ENCODE results near the gene IL13. TPM values are rescaled to one million over a fixed set of nuclear protein-coding genes. Genes with fewer than 3 reads are reported as not detected.

Gene IL13
- total and polyA plus RNA-seq, 7 donors: 0.15 TPM; not detected in 6

DNA sequence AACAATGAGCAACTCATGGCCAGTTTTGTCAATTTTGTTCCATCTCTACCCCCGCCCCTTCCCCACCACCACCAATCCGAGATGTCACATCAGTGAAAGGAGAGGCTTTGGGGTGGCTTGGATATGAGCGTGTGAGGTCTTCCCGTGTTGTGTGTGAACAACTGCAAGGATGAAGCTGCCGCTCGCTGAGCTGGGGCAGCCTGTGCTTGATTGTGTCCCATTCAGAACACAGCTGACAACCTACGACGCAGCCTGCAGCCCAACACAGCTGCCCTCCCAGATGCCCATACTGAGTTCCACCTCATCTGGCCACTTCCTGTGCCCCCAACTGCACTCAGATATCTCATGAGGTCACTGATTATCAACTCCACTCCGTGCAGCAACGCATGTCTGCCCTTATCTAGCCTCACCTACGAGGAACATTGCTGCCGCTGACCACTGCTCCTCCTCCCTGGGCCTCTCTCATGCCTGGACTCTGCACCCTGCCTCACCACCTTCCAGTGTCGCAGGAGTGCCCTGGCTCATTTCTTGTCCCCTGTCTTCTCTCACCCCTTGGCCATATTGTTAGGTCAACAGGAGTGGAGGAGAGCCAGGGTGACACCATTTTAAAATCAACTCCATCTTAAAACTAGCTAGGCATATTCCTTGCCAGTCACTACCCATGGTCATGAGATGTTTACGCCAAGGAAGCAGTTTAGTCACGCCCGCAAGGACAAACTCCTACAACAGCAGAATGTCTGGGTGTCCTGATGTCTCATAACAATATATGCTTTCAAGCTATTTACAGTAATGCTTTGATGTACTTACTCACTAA lies 8.5 kb downstream of the IL13 start:
- Histone ChIP-seq H3K9me3 (no peaks in the 10 kb centered on the region), H3K4me3 (no peak overlapping the region), H3K4me1 (no peaks in the 10 kb centered on the region), H3K27me3 (no peaks in the 10 kb centered on the region), H3K27ac (no peak overlapping the region), H3K36me3 (no peaks in the 10 kb centered on the region)
- no peak for TF ChIP-seq CTCF (IDR thresholded peaks at IDR 0.05)
- no peak for TF ChIP-seq EP300 (IDR thresholded peaks at IDR 0.05)
- no peak for TF ChIP-seq POLR2AphosphoS5 (IDR thresholded peaks at IDR 0.05)
- TF ChIP-seq POLR2A (IDR thresholded peaks at IDR 0.05): no peak
- intact Hi-C loops (cut with DNase I): no loop called here
- no peak for DNase-seq
- WGBS, 2 donors: 90 to 92% methylated on average over 16 of the region's 16 CpGs

GRCh38 chr5:132667309-132667708 lies 9.3 kb downstream of the IL13 start:
- H3K27ac ChIP-seq: no peak overlapping the region
- TF ChIP-seq EP300 (IDR thresholded peaks at IDR 0.05) (no peak), POLR2AphosphoS5 (IDR thresholded peaks at IDR 0.05) (no peak), POLR2A (IDR thresholded peaks at IDR 0.05) (no peak), CTCF (IDR thresholded peaks at IDR 0.05) (no peak)
- 86 to 93% methylated on average over 10 of the region's 10 CpGs for WGBS, 2 donors
- no peaks in the 10 kb centered on the region for H3K9me3 ChIP-seq
- H3K4me1 ChIP-seq: no peaks in the 10 kb centered on the region
- H3K36me3 ChIP-seq: no peaks in the 10 kb centered on the region
- H3K4me3 ChIP-seq: no peak overlapping the region
- H3K27me3 ChIP-seq: no peaks in the 10 kb centered on the region
- no peak for DNase-seq
- intact Hi-C loops (cut with DNase I): no loop called here

GRCh38 chr5:132667761-132668705 lies 10.1 kb downstream of the IL13 start:
- H3K27ac ChIP-seq: no peak overlapping the region
- no peak overlapping the region for H3K4me3 ChIP-seq
- TF ChIP-seq POLR2AphosphoS5 (IDR thresholded peaks at IDR 0.05) (no peak), CTCF (IDR thresholded peaks at IDR 0.05) (no peak), EP300 (IDR thresholded peaks at IDR 0.05) (no peak), POLR2A (IDR thresholded peaks at IDR 0.05) (no peak)
- H3K4me1 ChIP-seq: no peaks in the 10 kb centered on the region
- H3K9me3 ChIP-seq: no peaks in the 10 kb centered on the region
- H3K36me3 ChIP-seq: no peaks in the 10 kb centered on the region
- no peak for DNase-seq
- 87 to 92% methylated on average over 22 of the region's 22 CpGs for WGBS, 2 donors
- intact Hi-C loops (cut with DNase I): no loop called here
- H3K27me3 ChIP-seq: no peaks in the 10 kb centered on the region

GRCh38 chr5:132668706-132669454 lies 10.9 kb downstream of the IL13 start:
- intact Hi-C loops (cut with DNase I): no loop called here
- Histone ChIP-seq H3K4me1 (peaks cover 0 to under 1% (median under 1%) of the 10 kb centered on the region in 4 donors), H3K36me3 (no peaks in the 10 kb centered on the region), H3K27me3 (no peaks in the 10 kb centered on the region), H3K27ac (no peak overlapping the region), H3K9me3 (no peaks in the 10 kb centered on the region), H3K4me3 (no peak overlapping the region)
- WGBS, 2 donors: 90 to 93% methylated on average over 14 of the region's 14 CpGs
- no peak for DNase-seq
- TF ChIP-seq POLR2A (IDR thresholded peaks at IDR 0.05): no peak

Data from sigmoid colon (tissue), 7 donors.